SK-N-SH treated with all-trans-retinoic acid at 6 μM for 48 hours (cell line): Measurements from ENCODE around the gene EOLA1.
"Not testable (repeated sequence)": the region's sequence is repeated elsewhere in the genome, so short reads cannot be mapped to it uniquely, and the experiment has no call there.

ENCODE experiments used
- ARNTL ChIP-seq: fragments of 450-650 bp; formaldehyde crosslinking; IDR thresholded peaks from 2 replicates; pipeline ENCODE4 v1.5.0; 2020; ENCODE audit warnings: low read depth, mild to moderate bottlenecking, moderate library complexity, borderline replicate concordance
- CREB5 ChIP-seq: fragments of 250-450 bp; sonication (Bioruptor Pico); IDR thresholded peaks from 2 replicates; pipeline ENCODE4 v1.5.1; 2020; ENCODE audit warnings: low read depth, mild to moderate bottlenecking, moderate library complexity
- GLIS3 ChIP-seq: fragments of 250-450 bp; sonication (Bioruptor Pico); IDR thresholded peaks from 2 replicates; pipeline ENCODE4 v1.5.0; 2020; ENCODE audit warnings: mild to moderate bottlenecking, moderate library complexity
- OSR1 ChIP-seq: fragments of 250-450 bp; sonication (Bioruptor Pico); IDR thresholded peaks from 2 replicates; pipeline ENCODE4 v1.8.0; 2022; ENCODE audit warnings: moderate library complexity, mild to moderate bottlenecking, inconsistent platforms
- PATZ1 ChIP-seq: fragments of 250-450 bp; sonication (Bioruptor Pico); IDR thresholded peaks from 2 replicates; pipeline ENCODE4 v1.8.0; 2020; ENCODE audit warnings: mild to moderate bottlenecking, moderate library complexity, borderline replicate concordance
- RARB ChIP-seq: fragments of 250-450 bp; sonication (Bioruptor Pico); IDR thresholded peaks from 2 replicates; pipeline ENCODE4 v1.8.0; 2021; ENCODE audit warnings: mild to moderate bottlenecking, moderate library complexity
- TSHZ2 ChIP-seq: fragments of 250-450 bp; sonication (Bioruptor Pico); IDR thresholded peaks from 2 replicates; pipeline ENCODE4 v1.5.0; 2020; ENCODE audit warnings: mild to moderate bottlenecking, moderate library complexity
- ZFP30 ChIP-seq: fragments of 450-650 bp; formaldehyde crosslinking; IDR thresholded peaks from 2 replicates; pipeline ENCODE4 v1.5.0; 2022; ENCODE audit warnings: mild to moderate bottlenecking, moderate library complexity
- ZNF565 ChIP-seq: fragments of 450-650 bp; formaldehyde crosslinking; conservative IDR thresholded peaks from 2 replicates; pipeline ENCODE4 v1.5.0; 2020; ENCODE audit warnings: low read depth, mild to moderate bottlenecking, moderate library complexity
- TF ChIP-seq, protein P1 (sequence below): fragments of 250-450 bp; sonication (Bioruptor Pico); IDR thresholded peaks from 2 replicates; pipeline ENCODE4 v1.5.1; 2021; ENCODE audit warnings: mild to moderate bottlenecking, moderate library complexity

DNA sequence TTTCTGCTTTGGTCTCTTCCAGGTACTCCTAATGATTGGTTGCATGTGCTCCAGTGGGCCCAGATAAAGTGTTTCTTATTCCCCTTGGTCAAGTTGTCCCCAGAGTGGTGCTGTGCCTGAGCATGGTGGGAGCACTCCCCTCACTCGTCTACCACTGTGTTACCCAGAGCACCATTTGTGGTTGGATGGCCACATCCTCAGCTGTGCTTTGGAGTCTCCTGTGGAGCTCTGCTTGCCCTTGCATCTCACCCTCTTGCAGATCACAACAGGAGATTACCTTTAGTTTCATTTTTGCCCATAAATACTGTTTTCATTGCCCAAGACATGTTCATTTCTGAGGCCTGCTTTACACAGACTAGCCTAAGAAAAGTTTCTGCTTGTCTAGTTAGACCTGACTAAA lies 9.6 kb downstream of the EOLA1 start:
- not testable (repeated sequence) for TF ChIP-seq OSR1 (CRISPR knock-in tag); GLIS3; TSHZ2 (CRISPR knock-in tag); RARB (CRISPR knock-in tag); CREB5 (CRISPR knock-in tag); ZNF565; ARNTL; ZFP30 (CRISPR knock-in tag); PATZ1 (CRISPR knock-in tag)
- TF ChIP-seq, protein P1, sequence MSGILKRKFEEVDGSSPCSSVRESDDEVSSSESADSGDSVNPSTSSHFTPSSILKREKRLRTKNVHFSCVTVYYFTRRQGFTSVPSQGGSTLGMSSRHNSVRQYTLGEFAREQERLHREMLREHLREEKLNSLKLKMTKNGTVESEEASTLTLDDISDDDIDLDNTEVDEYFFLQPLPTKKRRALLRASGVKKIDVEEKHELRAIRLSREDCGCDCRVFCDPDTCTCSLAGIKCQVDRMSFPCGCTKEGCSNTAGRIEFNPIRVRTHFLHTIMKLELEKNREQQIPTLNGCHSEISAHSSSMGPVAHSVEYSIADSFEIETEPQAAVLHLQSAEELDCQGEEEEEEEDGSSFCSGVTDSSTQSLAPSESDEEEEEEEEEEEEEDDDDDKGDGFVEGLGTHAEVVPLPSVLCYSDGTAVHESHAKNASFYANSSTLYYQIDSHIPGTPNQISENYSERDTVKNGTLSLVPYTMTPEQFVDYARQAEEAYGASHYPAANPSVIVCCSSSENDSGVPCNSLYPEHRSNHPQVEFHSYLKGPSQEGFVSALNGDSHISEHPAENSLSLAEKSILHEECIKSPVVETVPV: not testable (repeated sequence)
